Calu3 (cell line): ENCODE results near the gene C3orf18. TPM values are rescaled to one million over a fixed set of nuclear protein-coding genes. Genes with fewer than 3 reads are reported as not detected.

Source experiments
- BruUV-seq: library from RNA; stranded (reverse); fragments of 400-500 nt; replicated peaks from 2 replicates; lab custom pipeline; 2021; lab: Mats Ljungman, UMichigan
- CTCF ChIA-PET: fragments of 300-600 bp; sonication (Branson Sonifier 250); formaldehyde crosslinking; loops from one replicate; lab custom pipeline; 2022; ENCODE audit warnings: antibody characterized with exemption; lab: Charles Lee
- DNase-seq: peaks from one replicate; pipeline ENCODE4 v3.0.0; 2022
- H3K27ac Mint-ChIP-seq: one replicate; pipeline ENCODE4 v1.8.0; 2022; ENCODE audit warnings: mixed read lengths; ENCODE audit not compliant: unreplicated experiment
- H3K27me3 Mint-ChIP-seq: one replicate; pipeline ENCODE4 v1.8.0; 2022; ENCODE audit warnings: mixed read lengths; ENCODE audit not compliant: unreplicated experiment
- H3K36me3 Mint-ChIP-seq: one replicate; pipeline ENCODE4 v1.8.0; 2022; ENCODE audit warnings: mild to moderate bottlenecking, moderate library complexity, mixed read lengths; ENCODE audit not compliant: insufficient read depth, unreplicated experiment
- H3K4me1 Mint-ChIP-seq: one replicate; pipeline ENCODE4 v1.8.0; 2022; ENCODE audit warnings: mild to moderate bottlenecking, low read depth, mixed read lengths; ENCODE audit not compliant: unreplicated experiment
- H3K4me3 Mint-ChIP-seq: one replicate; pipeline ENCODE4 v1.8.0; 2022; ENCODE audit warnings: mild to moderate bottlenecking, low read depth, moderate library complexity, mixed read lengths; ENCODE audit not compliant: unreplicated experiment
- H3K9me3 Mint-ChIP-seq: one replicate; pipeline ENCODE4 v1.8.0; 2022; ENCODE audit warnings: low read depth, mixed read lengths; ENCODE audit not compliant: unreplicated experiment
- intact Hi-C: fragments of 100-400 bp; cut with micrococcal nuclease; formaldehyde crosslinking; loops from one replicate; pipeline ENCODE4 v1.10.0; 2022; ENCODE audit not compliant: unreplicated experiment
- total RNA-seq: library from RNA; stranded (reverse); gene quantifications from 2 replicates; pipeline ENCODE4 v1.2.3, GENCODE V29; 2022
- TF ChIP-seq, protein P1 (sequence below): fragments of 200-600 bp; IDR thresholded peaks from one replicate; pipeline ENCODE4 v1.8.0; 2022; ENCODE audit warnings: antibody characterized with exemption; ENCODE audit not compliant: unreplicated experiment

Gene C3orf18
- total RNA-seq, 1 experiment from 2014 or later = 2.7 TPM

DNA sequence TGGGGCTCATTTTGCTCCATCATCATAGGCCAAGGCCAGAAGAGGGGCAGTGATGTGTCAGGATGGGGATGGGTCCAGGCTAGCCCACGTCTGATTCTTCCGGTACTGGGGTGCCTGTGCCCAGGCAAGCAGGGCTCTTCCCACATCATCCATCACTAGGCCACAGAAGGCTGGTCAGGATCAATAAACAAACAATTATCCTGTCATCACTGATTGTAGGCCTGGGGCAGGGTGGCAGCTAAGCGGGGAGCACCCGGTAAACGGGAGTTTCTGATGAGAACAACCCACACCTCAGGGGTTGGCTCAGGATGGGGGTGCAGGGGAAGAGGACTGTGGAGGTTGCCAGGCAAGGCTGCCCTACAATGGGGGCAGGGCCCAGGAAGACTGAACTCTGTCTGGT lies 46.0 kb downstream of the C3orf18 start:
- TF ChIP-seq, protein P1, sequence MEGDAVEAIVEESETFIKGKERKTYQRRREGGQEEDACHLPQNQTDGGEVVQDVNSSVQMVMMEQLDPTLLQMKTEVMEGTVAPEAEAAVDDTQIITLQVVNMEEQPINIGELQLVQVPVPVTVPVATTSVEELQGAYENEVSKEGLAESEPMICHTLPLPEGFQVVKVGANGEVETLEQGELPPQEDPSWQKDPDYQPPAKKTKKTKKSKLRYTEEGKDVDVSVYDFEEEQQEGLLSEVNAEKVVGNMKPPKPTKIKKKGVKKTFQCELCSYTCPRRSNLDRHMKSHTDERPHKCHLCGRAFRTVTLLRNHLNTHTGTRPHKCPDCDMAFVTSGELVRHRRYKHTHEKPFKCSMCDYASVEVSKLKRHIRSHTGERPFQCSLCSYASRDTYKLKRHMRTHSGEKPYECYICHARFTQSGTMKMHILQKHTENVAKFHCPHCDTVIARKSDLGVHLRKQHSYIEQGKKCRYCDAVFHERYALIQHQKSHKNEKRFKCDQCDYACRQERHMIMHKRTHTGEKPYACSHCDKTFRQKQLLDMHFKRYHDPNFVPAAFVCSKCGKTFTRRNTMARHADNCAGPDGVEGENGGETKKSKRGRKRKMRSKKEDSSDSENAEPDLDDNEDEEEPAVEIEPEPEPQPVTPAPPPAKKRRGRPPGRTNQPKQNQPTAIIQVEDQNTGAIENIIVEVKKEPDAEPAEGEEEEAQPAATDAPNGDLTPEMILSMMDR = no peak
- Mint-ChIP-seq H3K4me1 (no peaks in the 10 kb centered on the region), H3K9me3 (no peaks in the 10 kb centered on the region), H3K4me3 (no peak overlapping the region), H3K36me3 (no peaks in the 10 kb centered on the region), H3K27me3 (peaks cover 96% of the 10 kb centered on the region), H3K27ac (no peak overlapping the region)
- CTCF ChIA-PET = interaction anchor here (0.7 kb wide), 1 partner anchor 1328 kb away, joined by 6 read pairs; no protein-coding TSS in a partner anchor
- intact Hi-C loops = no loop called here
- no peak for DNase-seq
- BruUV-seq = no TSS peak

GRCh38 chr3:50520849-50521248 lies 46.7 kb downstream of the C3orf18 start:
- no TSS peak for BruUV-seq
- TF ChIP-seq, protein P1 = no peak
- Mint-ChIP-seq H3K9me3 (no peaks in the 10 kb centered on the region), H3K36me3 (no peaks in the 10 kb centered on the region), H3K27ac (no peak overlapping the region), H3K27me3 (peaks cover 96% of the 10 kb centered on the region), H3K4me1 (no peaks in the 10 kb centered on the region), H3K4me3 (no peak overlapping the region)
- CTCF ChIA-PET = no interaction called here
- DNase-seq = no peak
- intact Hi-C loops = no loop called here

DNA sequence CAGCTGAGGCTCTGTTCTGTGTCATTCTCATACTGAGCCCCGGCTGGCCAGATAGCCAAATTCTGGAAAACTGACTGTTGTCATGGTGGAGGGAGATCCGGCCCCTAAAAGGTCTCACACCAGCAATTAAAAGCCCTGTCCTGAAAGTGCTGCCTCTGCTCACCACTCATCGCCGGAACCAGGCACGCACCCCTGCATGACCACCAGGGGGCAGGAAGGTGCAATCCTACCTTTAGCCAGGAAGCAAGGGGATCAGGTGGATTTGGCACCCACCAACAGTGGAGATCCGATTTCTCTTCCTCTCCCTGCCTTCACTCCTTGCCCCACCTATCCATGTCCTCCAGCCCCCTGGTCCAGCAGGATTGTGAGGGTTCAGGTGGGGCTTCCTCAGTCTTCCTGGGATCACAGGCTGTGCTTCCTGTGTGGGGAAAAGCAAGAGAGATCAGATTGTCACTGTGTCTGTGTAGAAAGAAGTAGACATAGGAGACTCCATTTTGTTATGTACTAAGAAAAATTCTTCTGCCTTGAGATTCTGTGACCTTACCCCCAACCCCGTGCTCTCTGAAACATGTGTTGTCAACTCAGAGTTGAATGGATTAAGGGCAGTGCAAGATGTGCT lies 48.0 kb downstream of the C3orf18 start:
- Mint-ChIP-seq H3K27me3 (peaks cover 100% of the 10 kb centered on the region), H3K4me3 (no peak overlapping the region), H3K27ac (no peak overlapping the region), H3K9me3 (no peaks in the 10 kb centered on the region), H3K4me1 (no peaks in the 10 kb centered on the region), H3K36me3 (no peaks in the 10 kb centered on the region)
- intact Hi-C loops = loop anchor here (1.0 to 2.0 kb wide), 2 partner anchors 23 to 95 kb away; no protein-coding TSS in a partner anchor
- CTCF ChIA-PET = no interaction called here
- peak; percentile 83 for DNase-seq
- TF ChIP-seq, protein P1 = peak; percentile 83
- BruUV-seq = no TSS peak

- CTCF ChIA-PET = interaction anchor here (0.6 to 0.7 kb wide), 2 partner anchors 24 to 97 kb away, joined by 4 read pairs; no protein-coding TSS in a partner anchor
- no peak overlapping the region for H3K4me3 Mint-ChIP-seq
- intact Hi-C loops = loop anchor here (2.0 kb wide), 1 partner anchor 24 kb away; no protein-coding TSS in a partner anchor
Measured at GRCh38 chr3:50518436-50518835, 49.1 kb downstream of the C3orf18 start.

More at GRCh38 chr3:50518436-50518835, 49.1 kb downstream of the C3orf18 start:
- Mint-ChIP-seq H3K27ac (no peak overlapping the region), H3K27me3 (peaks cover 100% of the 10 kb centered on the region), H3K36me3 (no peaks in the 10 kb centered on the region), H3K9me3 (no peaks in the 10 kb centered on the region), H3K4me1 (no peaks in the 10 kb centered on the region)
- TF ChIP-seq, protein P1 = no peak
- no TSS peak for BruUV-seq
- DNase-seq = no peak
